Omental fat pad (tissue), 4 donors: ENCODE data around the gene PCNT. TPM values are rescaled to one million over a fixed set of nuclear protein-coding genes. Genes with fewer than 3 reads are reported as not detected.
"Not testable (repeated sequence)": the region's sequence is repeated elsewhere in the genome, so short reads cannot be mapped to it uniquely, and the experiment has no call there.

ENCODE experiments used
- ATAC-seq: fragments of 150-250 bp; one replicate; pipeline ENCODE4 v1.9.1; 2016; ENCODE audit warnings: mild to moderate bottlenecking, moderate library complexity; ENCODE audit not compliant: low FRiP score
- DNase-seq: peaks from one replicate; pipeline ENCODE4 v3.0.0-alpha.2; 2019; ENCODE audit warnings: low spot score
- CTCF ChIP-seq, 3 donors: fragments of 450-650 bp; IDR thresholded peaks; one replicate each; pipeline ENCODE4 v1.5.1; 2016 to 2017; ENCODE audit warnings: antibody characterized with exemption in 3 of 3, mild to moderate bottlenecking in 3 of 3, moderate library complexity in 2 of 3
- total RNA-seq, 4 donors: library from RNA; depleted of rRNA; stranded (reverse); fragments of >200 nt; gene quantifications; one replicate each; pipeline ENCODE4 v1.1.0, GENCODE V29; 2016

PCNT gene
- total RNA-seq, 4 donors from 2014 or later = 23.0 to 51.7 (median 24.4) TPM

GRCh38 chr21:46442938-46443337, 119.0 kb downstream of the PCNT start:
- DNase-seq = no peak
- no peak for TF ChIP-seq CTCF (IDR thresholded peaks at IDR 0.05)
- no peak for ATAC-seq

GRCh38 chr21:46443910-46444309, 120.0 kb downstream of the PCNT start:
- peak; percentile 11 for ATAC-seq
- TF ChIP-seq CTCF (IDR thresholded peaks at IDR 0.05) = no peak
- no peak for DNase-seq

- TF ChIP-seq CTCF (IDR thresholded peaks at IDR 0.05) = no peak
- no peak for DNase-seq
Measured at GRCh38 chr21:46448108-46448507, 124.2 kb downstream of the PCNT start.

GRCh38 chr21:46448855-46449254, 124.9 kb downstream of the PCNT start:
- DNase-seq, ATAC-seq: not testable (repeated sequence)

More at GRCh38 chr21:46448108-46448507, 124.2 kb downstream of the PCNT start:
- no peak for ATAC-seq

GRCh38 chr21:46452710-46453109, 128.8 kb downstream of the PCNT start:
- ATAC-seq (no peak), DNase-seq (no peak)

GRCh38 chr21:46454142-46454541, 130.2 kb downstream of the PCNT start:
- no peak for ATAC-seq
- no peak for TF ChIP-seq CTCF (IDR thresholded peaks at IDR 0.05)
- no peak for DNase-seq

More at GRCh38 chr21:46452710-46453109, 128.8 kb downstream of the PCNT start:
- TF ChIP-seq CTCF (IDR thresholded peaks at IDR 0.05) = no peak

- no peak for TF ChIP-seq CTCF (IDR thresholded peaks at IDR 0.05)
- DNase-seq (no peak), ATAC-seq (no peak)
Measured at GRCh38 chr21:46454634-46455390, 130.9 kb downstream of the PCNT start.
